Mesothelial cell of epicardium (in vitro differentiated cells): ENCODE measurements around the gene CD4. TPM values are rescaled to one million over a fixed set of nuclear protein-coding genes. Genes with fewer than 3 reads are reported as not detected.

ENCODE experiments used
- DNase-seq, 2 experiments: peaks; one replicate each; pipeline ENCODE4 v3.0.0; 2021; ENCODE audit warnings: low spot score in 2 of 2; ENCODE audit not compliant: unreplicated experiment in 2 of 2
- H3K27ac Mint-ChIP-seq: 2 replicates; pipeline ENCODE4 v1.8.0; 2021; ENCODE audit warnings: mixed read lengths
- H3K27me3 Mint-ChIP-seq: 2 replicates; pipeline ENCODE4 v1.8.0; 2021; ENCODE audit warnings: low read depth, mixed read lengths
- H3K36me3 Mint-ChIP-seq: 2 replicates; pipeline ENCODE4 v1.8.0; 2021; ENCODE audit warnings: mixed read lengths
- H3K4me1 Mint-ChIP-seq: 2 replicates; pipeline ENCODE4 v1.8.0; 2021; ENCODE audit warnings: mixed read lengths
- H3K4me3 Mint-ChIP-seq: 2 replicates; pipeline ENCODE4 v1.8.0; 2021; ENCODE audit warnings: mild to moderate bottlenecking, moderate library complexity, mixed read lengths
- H3K9me3 Mint-ChIP-seq: 2 replicates; pipeline ENCODE4 v1.8.0; 2021; ENCODE audit warnings: mixed read lengths
- CTCF ChIP-seq: fragments of 200-600 bp; sonication (generic); IDR thresholded peaks from one replicate; pipeline ENCODE4 v1.5.0; 2021; ENCODE audit warnings: antibody characterized with exemption; ENCODE audit not compliant: unreplicated experiment
- total RNA-seq: library from RNA; stranded (reverse); gene quantifications from 3 replicates; pipeline ENCODE4 v1.2.1, GENCODE V29; 2021

Gene CD4
- total RNA-seq, 1 donor from 2014 or later, result 3.8 TPM

DNA sequence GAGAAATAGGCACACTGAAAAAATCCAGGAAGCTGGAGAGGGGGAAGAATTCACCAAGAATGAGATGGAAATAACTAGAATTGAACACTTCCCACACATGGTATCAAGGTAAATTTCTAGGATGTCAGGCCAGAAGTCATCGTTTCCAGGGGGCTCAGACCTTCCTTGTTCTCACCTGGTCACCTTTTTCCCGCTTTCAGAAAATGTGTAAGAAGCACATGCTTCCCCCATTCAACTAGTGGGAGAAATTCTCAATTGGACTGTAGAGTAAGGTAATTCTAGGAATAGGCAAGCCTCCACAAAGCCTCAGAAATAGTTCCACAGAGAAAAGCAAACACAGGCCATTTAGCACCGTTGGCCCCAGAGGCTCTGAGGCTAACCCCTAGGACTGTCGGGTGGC is 25.9 kb upstream of the CD4 start:
- Mint-ChIP-seq H3K27ac (peak overlapping the region; percentile 91), H3K4me3 (peak overlapping the region; percentile 46), H3K27me3 (no peaks in the 10 kb centered on the region), H3K4me1 (peaks cover 45% of the 10 kb centered on the region), H3K36me3 (no peaks in the 10 kb centered on the region), H3K9me3 (peaks cover 3% of the 10 kb centered on the region)
- DNase-seq, result no peak
- TF ChIP-seq CTCF, result no peak

- Mint-ChIP-seq H3K4me3 (peak overlapping the region; percentile 46), H3K36me3 (no peaks in the 10 kb centered on the region), H3K4me1 (peaks cover 53% of the 10 kb centered on the region), H3K27me3 (no peaks in the 10 kb centered on the region), H3K27ac (peak overlapping the region; percentile 91), H3K9me3 (peaks cover 3% of the 10 kb centered on the region)
- peak; percentile 82 to 85 for DNase-seq
- no peak for TF ChIP-seq CTCF
These were observed 25.1 kb upstream of the CD4 start for GRCh38 chr12:6764011-6764828.

DNA sequence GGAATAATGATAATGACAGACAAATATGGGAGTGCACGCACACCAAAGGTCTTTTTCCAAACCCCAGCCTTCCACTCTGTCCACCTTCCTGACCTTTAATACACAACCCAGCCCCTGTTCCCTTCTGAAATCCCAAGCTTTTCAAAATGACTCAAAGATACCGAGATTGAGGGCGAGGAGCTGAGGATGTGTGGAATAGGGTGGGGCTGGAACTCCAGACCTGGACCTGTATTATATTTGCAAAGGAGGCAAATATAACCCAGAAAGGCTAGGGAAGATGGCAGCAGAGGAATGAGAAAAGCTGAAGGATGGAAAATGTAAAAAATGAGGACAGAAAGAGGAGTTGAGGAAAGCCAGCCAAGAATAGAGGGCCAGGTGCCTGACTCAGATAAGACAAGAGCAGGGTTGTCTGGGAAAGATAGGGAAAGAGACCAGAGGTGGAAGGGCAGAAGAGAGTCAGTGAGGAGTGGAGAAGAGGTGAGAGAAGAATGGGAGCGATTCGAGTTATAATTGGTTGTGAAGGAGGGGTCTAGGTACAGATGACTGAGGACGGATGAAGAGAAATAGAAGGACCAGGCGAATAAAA is 24.2 kb upstream of the CD4 start:
- Mint-ChIP-seq H3K4me3 (peak overlapping the region; percentile 63), H3K9me3 (peaks cover 3% of the 10 kb centered on the region), H3K36me3 (no peaks in the 10 kb centered on the region), H3K27me3 (no peaks in the 10 kb centered on the region), H3K4me1 (peaks cover 55% of the 10 kb centered on the region), H3K27ac (peak overlapping the region; percentile 90)
- DNase-seq, result no peak
- no peak for TF ChIP-seq CTCF

DNA sequence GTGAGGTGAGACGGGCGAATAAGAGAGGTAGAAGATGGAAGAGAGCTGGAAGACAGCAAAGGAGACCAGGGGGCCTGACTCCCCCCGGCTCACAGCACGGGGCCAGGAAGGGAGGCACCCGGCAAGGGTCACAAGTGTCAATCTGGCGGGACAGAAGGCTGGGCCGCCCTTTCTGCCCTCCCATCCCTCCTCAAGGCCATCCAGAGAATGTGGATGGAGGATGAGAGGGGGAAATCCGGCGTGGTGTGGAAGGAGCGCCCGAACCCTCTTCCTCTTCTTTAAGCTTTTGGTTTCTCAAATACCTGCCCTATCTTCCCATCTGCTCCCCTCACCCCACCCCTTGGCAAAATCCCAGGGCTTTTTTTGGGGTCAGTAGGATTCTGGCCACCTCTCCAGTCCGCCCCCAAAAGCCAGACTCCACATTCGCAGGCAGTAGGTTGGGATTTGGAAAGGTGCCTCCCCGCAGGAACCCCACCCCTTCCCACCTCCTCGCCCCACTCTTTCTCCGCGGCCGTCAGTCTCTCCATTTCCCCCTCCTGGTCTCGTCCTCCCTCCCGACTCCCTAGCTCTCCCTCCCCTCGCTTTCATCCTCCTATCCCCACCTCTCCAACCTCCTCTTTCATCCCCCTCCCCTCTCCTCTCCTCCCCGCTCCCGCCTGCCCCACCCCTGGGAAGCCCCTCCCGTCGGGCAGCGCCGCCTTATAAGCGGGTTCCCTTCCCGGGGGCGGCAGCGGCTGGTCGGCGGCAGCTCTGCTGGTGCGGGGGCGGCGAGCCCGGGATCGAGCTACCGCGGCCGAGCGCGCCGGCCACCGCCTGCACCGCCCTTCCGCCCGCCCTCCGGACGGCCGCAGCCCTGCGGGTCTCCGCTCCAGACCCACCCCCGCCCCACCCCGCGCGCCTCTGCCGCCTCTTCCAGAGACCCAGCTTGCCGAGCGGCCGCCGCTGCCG is 23.4 kb upstream of the CD4 start, which contains the start of gene PTMS:
TSS of gene PTMS (plus strand) at position 730 of the 948 bp plus-strand sequence. CDS start 343 bp downstream, outside the sequence.
- TF ChIP-seq CTCF, result no peak
- Mint-ChIP-seq H3K27me3 (no peaks in the 10 kb centered on the region), H3K4me3 (peak within 1 kb of the TSS; percentile 92), H3K27ac (peak within 1 kb of the TSS; percentile 90), H3K36me3 (peaks cover 3% of the 10 kb centered on the region), H3K9me3 (peaks cover 3% of the 10 kb centered on the region), H3K4me1 (peaks cover 55% of the 10 kb centered on the region)
- peak; percentile 80 to 85 for DNase-seq

DNA sequence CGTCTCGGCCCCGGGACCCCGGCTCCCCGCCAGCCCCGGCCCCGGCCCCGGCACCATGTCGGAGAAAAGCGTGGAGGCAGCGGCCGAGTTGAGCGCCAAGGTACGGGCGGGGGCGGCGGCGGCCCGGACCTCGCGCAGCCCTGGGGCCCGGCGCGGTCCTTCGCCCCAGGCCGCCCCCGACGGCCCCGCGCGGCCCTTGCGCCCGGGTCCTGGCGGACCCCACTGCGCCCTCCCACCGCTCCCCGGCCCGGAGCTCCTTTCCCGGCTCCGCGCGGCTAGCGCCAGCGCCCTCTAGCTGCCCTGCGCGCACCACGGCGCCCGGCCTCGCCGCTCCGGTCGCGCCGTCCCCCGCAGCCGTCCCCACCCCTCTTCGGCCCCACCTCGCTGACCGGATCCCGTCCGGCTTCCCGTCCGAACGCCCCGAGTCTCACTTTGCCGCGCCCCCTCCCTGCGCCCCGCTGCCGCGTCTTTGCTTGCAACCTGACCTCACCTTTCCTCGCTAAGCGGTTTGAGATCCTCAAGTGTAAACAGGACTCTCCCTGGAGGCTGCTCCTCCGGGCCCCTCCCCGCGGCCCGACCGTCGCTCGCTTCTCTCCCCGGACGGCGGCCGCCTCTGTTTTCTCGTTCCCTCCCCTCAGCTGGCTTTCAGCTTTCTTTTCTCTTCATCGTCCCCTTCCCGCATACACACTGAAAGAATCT is 22.5 kb upstream of the CD4 start:
- H3K36me3 Mint-ChIP-seq, result peaks cover 10% of the 10 kb centered on the region
- peak; percentile 35 for TF ChIP-seq CTCF
- H3K4me3 Mint-ChIP-seq, result peak overlapping the region; percentile 92
- H3K4me1 Mint-ChIP-seq, result peaks cover 55% of the 10 kb centered on the region
- H3K9me3 Mint-ChIP-seq, result peaks cover 3% of the 10 kb centered on the region
- H3K27me3 Mint-ChIP-seq, result peaks cover 4% of the 10 kb centered on the region
- DNase-seq, result peak; percentile 61 to 80
- peak overlapping the region; percentile 87 for H3K27ac Mint-ChIP-seq
